ENCODE results near the gene PLCB3. TPM values are rescaled to one million over a fixed set of nuclear protein-coding genes. Genes with fewer than 3 reads are reported as not detected.
"Not testable (repeated sequence)": the region's sequence is repeated elsewhere in the genome, so short reads cannot be mapped to it uniquely, and the experiment has no call there.

The PLCB3 gene
- total RNA-seq, 1 donor from 2014 or later, result 43.5 TPM

GRCh38 chr11:64312947-64313346, 61.6 kb downstream of the PLCB3 start:
- TF ChIP-seq CTCF (conservative IDR thresholded peaks at IDR 0.05; ENCODE audit: low read depth, low read length), result no peak
- H3K4me3 ChIP-seq (ENCODE audit: low read depth, low read length), result no peak overlapping the region
- no peak for DNase-seq (ENCODE audit: low read depth)

GRCh38 chr11:64313491-64314145, 62.3 kb downstream of the PLCB3 start:
- TF ChIP-seq CTCF (conservative IDR thresholded peaks at IDR 0.05; ENCODE audit: low read depth, low read length), result no peak
- H3K4me3 ChIP-seq (ENCODE audit: low read depth, low read length), result no peak overlapping the region
- no peak for DNase-seq (ENCODE audit: low read depth)

GRCh38 chr11:64314146-64314804, 62.9 kb downstream of the PLCB3 start:
- H3K4me3 ChIP-seq (ENCODE audit: low read depth, low read length), result no peak overlapping the region
- no peak for DNase-seq (ENCODE audit: low read depth)
- TF ChIP-seq CTCF (conservative IDR thresholded peaks at IDR 0.05; ENCODE audit: low read depth, low read length), result peak; percentile 28

GRCh38 chr11:64314805-64315561, 63.7 kb downstream of the PLCB3 start:
- no peak overlapping the region for H3K4me3 ChIP-seq (ENCODE audit: low read depth, low read length)
- TF ChIP-seq CTCF (conservative IDR thresholded peaks at IDR 0.05; ENCODE audit: low read depth, low read length), result no peak
- no peak for DNase-seq (ENCODE audit: low read depth)

GRCh38 chr11:64315667-64316526, 64.6 kb downstream of the PLCB3 start:
- not testable (repeated sequence) for H3K4me3 ChIP-seq (ENCODE audit: low read depth, low read length)

GRCh38 chr11:64316672-64317324, 65.5 kb downstream of the PLCB3 start:
- DNase-seq (ENCODE audit: low read depth), result no peak
- H3K4me3 ChIP-seq (ENCODE audit: low read depth, low read length), result peak overlapping the region; percentile 97
- peak; percentile 42 for TF ChIP-seq CTCF (conservative IDR thresholded peaks at IDR 0.05; ENCODE audit: low read depth, low read length)

More at GRCh38 chr11:64315667-64316526, 64.6 kb downstream of the PLCB3 start:
- DNase-seq (ENCODE audit: low read depth), result not testable (repeated sequence)

Measured in epithelial cell of proximal tubule (primary cell).